HEK293T (cell line): ENCODE results near the gene SLC9A2.

Experiments
- ARNT ChIP-seq: fragments of 450-650 bp; IDR thresholded peaks from 2 replicates; pipeline ENCODE4 v1.6.1; 2017; ENCODE audit warnings: mild to moderate bottlenecking
- BHLHE40 ChIP-seq: fragments of 450-650 bp; IDR thresholded peaks from 2 replicates; pipeline ENCODE4 v1.6.1; 2016; ENCODE audit warnings: mild to moderate bottlenecking, moderate library complexity, borderline replicate concordance
- CTBP1 ChIP-seq: fragments of 450-650 bp; IDR thresholded peaks from 2 replicates; pipeline ENCODE4 v1.6.1; 2016; ENCODE audit warnings: borderline replicate concordance
- ELF4 ChIP-seq: fragments of 450-650 bp; IDR thresholded peaks from 2 replicates; pipeline ENCODE4 v1.6.1; 2017; ENCODE audit warnings: antibody characterized with exemption
- FOXA1 ChIP-seq: fragments of 450-650 bp; IDR thresholded peaks from 2 replicates; pipeline ENCODE4 v1.6.1; 2016; ENCODE audit warnings: mild to moderate bottlenecking
- FOXK2 ChIP-seq: fragments of 450-650 bp; IDR thresholded peaks from 2 replicates; pipeline ENCODE4 v1.6.1; 2016; ENCODE audit warnings: mild to moderate bottlenecking
- FOXM1 ChIP-seq: fragments of 450-650 bp; IDR thresholded peaks from 2 replicates; pipeline ENCODE4 v1.6.1; 2017; ENCODE audit warnings: mild to moderate bottlenecking, borderline replicate concordance
- SP1 ChIP-seq: fragments of 450-650 bp; IDR thresholded peaks from 2 replicates; pipeline ENCODE4 v1.6.1; 2017
- SUZ12 ChIP-seq: fragments of 450-650 bp; IDR thresholded peaks from 2 replicates; pipeline ENCODE4 v1.6.1; 2016; ENCODE audit warnings: mild to moderate bottlenecking
- TARDBP ChIP-seq: fragments of 450-650 bp; IDR thresholded peaks from 2 replicates; pipeline ENCODE4 v1.6.1; 2016
- ZNF384 ChIP-seq: fragments of 450-650 bp; IDR thresholded peaks from 2 replicates; pipeline ENCODE4 v1.6.1; 2016

GRCh38 chr2:102663381-102663780 is 44.0 kb downstream of the SLC9A2 start:
- TF ChIP-seq SUZ12: no peak
- no peak for TF ChIP-seq BHLHE40
- no peak for TF ChIP-seq TARDBP
- no peak for TF ChIP-seq ZNF384
- TF ChIP-seq SP1: no peak
- TF ChIP-seq FOXA1: no peak
- TF ChIP-seq FOXM1: no peak
- no peak for TF ChIP-seq CTBP1
- no peak for TF ChIP-seq ARNT
- TF ChIP-seq FOXK2: no peak
- no peak for TF ChIP-seq ELF4
